Epithelial cell of esophagus (primary cell): ENCODE data around the gene WDR27.
A peak's percentile ranks its signal among the peaks of the same experiment; 100 is the strongest.

ENCODE experiments used
- DNase-seq: peaks from one replicate; pipeline ENCODE4 v3.0.0; 2010; ENCODE audit warnings: low read depth
- H3K4me3 ChIP-seq: 2 replicates; pipeline ENCODE4 v1.5.1; 2011; ENCODE audit warnings: mild to moderate bottlenecking, low read length, control low read depth
- CTCF ChIP-seq: IDR thresholded peaks from 2 replicates; pipeline ENCODE4 v1.5.1; 2011; ENCODE audit warnings: low read depth, mild to moderate bottlenecking, low read length, control low read depth, inconsistent platforms; ENCODE audit not compliant: insufficient read depth; ENCODE audit errors: missing control alignments

The WDR27 gene

DNA sequence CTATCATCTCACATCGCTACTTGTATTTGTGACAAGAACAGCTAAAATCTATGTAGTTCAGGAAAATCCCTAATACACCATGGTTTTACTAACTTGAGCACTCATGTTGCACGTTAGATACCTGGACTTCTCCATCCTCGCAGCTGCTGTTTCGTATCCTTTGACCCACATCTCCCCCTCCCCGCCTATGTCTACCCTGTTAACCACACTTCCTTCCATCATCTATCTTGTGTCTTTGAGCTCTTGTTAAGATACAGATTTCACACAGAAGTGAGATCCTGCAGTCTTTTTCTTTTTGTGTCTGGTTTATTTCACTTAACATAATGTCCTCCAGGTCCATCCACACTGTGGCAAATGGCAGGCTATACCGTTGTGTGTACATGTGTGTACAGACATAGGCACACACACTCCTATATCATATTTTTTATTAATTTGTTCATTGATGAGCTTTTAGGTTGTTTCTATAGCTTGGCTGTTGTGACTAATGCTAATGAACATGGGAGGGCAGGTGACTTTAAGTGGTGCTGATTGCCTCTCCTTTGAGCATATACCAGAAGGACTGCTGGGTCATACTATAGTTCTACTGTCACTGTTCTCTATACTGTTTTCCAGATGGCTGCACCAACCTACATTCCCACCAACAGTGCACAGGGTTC, 117.8 kb downstream of the WDR27 start:
- no peak for DNase-seq
- no peak for TF ChIP-seq CTCF
- no peak overlapping the region for H3K4me3 ChIP-seq

GRCh38 chr6:169579407-169580111, 122.3 kb downstream of the WDR27 start:
- no peak overlapping the region for H3K4me3 ChIP-seq
- TF ChIP-seq CTCF = no peak
- DNase-seq = peak; percentile 40

DNA sequence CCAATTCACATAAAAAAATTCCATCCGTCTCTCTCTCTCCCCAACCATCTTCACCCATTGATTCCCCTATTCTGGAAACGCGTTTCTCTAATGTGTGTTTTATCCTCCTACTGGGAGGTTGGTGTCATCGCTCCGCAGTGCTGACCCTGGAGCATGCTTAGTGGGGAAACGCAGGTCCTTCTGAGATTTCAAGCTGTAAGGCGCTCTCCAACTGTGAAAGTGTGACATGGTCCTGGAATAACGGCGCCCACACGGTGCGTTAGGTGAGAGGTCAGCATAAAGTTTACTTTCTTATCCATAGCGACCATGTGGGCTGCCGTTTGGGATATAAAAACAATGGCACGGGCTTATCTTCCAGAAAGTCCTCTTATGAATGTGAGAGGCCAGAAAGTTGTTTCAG, 123.9 kb downstream of the WDR27 start:
- H3K4me3 ChIP-seq = no peak overlapping the region
- no peak for TF ChIP-seq CTCF
- DNase-seq = no peak

DNA sequence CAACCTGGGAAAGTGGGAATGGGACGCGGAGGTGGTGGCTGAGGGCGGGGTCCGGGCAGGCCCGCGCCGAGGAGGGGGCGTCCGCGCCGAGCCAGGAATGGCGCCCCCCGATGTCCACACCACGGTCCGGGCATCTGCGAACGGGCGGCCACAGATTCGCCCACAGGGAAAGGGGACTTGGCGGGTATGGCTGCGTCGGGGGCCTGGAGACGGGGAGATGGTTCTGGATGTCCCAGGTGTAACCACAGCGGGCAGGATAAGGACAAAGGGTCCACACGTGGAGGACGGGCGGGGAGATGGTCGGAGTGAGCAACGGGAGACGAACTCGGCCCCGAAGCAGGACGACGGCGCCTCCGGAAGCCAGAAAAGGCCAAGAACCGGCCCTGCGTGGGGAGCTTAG, 124.6 kb downstream of the WDR27 start:
- no peak for TF ChIP-seq CTCF
- DNase-seq = no peak
- no peak overlapping the region for H3K4me3 ChIP-seq

GRCh38 chr6:169575821-169576220, 126.0 kb downstream of the WDR27 start:
- no peak for TF ChIP-seq CTCF
- no peak for DNase-seq
- H3K4me3 ChIP-seq = no peak overlapping the region

DNA sequence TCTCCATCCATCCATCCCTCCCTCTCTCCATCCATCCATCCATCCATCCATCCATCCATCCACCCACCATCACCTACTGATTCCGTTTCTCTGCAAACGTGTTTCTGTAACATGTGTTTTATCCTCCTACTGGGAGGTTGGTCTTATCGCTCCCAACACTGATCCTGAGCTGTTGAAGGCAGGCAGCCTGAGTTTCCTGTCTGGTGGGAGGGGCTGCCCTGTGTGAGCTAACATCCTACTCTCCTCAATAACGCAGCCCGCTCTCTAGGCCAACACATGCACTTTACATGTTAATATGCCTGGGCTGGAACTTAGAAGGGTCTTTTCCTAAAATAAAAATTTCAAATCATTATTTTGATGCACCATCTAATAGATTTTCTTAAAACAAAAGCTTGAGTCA, 126.5 kb downstream of the WDR27 start:
- H3K4me3 ChIP-seq = no peak overlapping the region
- DNase-seq = no peak
- TF ChIP-seq CTCF = no peak

DNA sequence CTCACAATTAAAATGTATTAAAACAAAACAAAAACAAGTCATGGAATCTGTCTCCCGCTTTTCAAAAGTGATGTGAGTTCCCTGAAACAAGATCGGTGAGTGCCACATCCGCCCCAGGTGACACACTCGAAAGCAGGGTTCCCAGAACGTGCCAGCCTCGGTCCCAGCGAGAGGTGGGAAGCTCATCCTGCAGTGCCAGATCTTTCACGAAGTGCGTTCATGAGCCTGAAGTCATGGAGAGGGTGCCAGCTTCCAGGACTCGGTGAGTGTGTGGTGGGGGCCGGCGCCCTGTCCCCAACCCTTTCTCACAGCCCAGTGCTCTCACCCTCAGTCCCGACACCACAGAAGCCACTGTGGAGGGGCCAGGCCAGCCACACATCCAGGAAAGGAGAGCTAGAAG, 127.4 kb downstream of the WDR27 start:
- no peak overlapping the region for H3K4me3 ChIP-seq
- no peak for DNase-seq
- no peak for TF ChIP-seq CTCF
